RWPE2 (cell line): ENCODE results near the gene NCOA5.

Experiments used
- ATAC-seq: fragments of 200-7000 bp; cut with Tn5 transposase; 3 replicates; pipeline ENCODE4 v1.9.1; 2021; ENCODE audit warnings: low read depth
- DNase-seq: peaks from one replicate; pipeline ENCODE4 v3.0.0-alpha.2; 2020; ENCODE audit warnings: low spot score
- H3K27ac ChIP-seq: fragments of 450-650 bp; 2 replicates; pipeline ENCODE4 v1.5.1; 2017; ENCODE audit warnings: mild to moderate bottlenecking; ENCODE audit not compliant: poor library complexity, severe bottlenecking
- H3K27me3 ChIP-seq: fragments of 250-450 bp; sonication (Bioruptor Pico); 2 replicates; pipeline ENCODE4 v1.5.1; 2021; ENCODE audit warnings: mild to moderate bottlenecking, moderate library complexity; ENCODE audit not compliant: insufficient read depth, poor library complexity, severe bottlenecking
- H3K36me3 ChIP-seq: fragments of 250-450 bp; sonication (Bioruptor Pico); 2 replicates; pipeline ENCODE4 v1.5.1; 2020; ENCODE audit warnings: low read depth, mild to moderate bottlenecking, moderate library complexity
- H3K4me1 ChIP-seq: fragments of 250-450 bp; sonication (Bioruptor Pico); 2 replicates; pipeline ENCODE4 v1.5.1; 2021; ENCODE audit warnings: mild to moderate bottlenecking, moderate library complexity; ENCODE audit not compliant: insufficient read depth, poor library complexity, severe bottlenecking
- H3K4me3 ChIP-seq: fragments of 250-450 bp; sonication (Bioruptor Pico); 2 replicates; pipeline ENCODE4 v1.5.1; 2021; ENCODE audit warnings: mild to moderate bottlenecking, moderate library complexity; ENCODE audit not compliant: severe bottlenecking
- H3K9me3 ChIP-seq: fragments of 250-450 bp; sonication (Bioruptor Pico); 2 replicates; pipeline ENCODE4 v1.5.1; 2021; ENCODE audit warnings: mild to moderate bottlenecking, moderate library complexity; ENCODE audit not compliant: severe bottlenecking
- TF ChIP-seq, protein P1 (sequence below): fragments of 450-650 bp; IDR thresholded peaks from one replicate; pipeline ENCODE4 v1.5.1; 2017; ENCODE audit warnings: mild to moderate bottlenecking, moderate library complexity; ENCODE audit not compliant: poor library complexity, severe bottlenecking

The NCOA5 gene

DNA sequence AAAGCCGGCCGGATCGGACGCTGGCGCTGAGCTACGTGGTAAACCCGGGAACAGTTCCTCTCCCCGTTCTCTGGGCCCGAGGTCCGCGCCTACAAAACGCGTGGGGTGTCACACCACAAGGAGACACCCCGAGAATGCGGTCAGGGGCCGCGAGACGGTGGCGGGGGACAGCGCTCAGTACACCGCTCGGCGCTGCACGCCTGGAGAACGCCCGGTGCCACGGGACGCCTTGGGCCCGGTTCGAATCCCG lies 670 bp downstream of the NCOA5 start:
- Histone ChIP-seq H3K4me1 (peaks cover 41% of the 10 kb centered on the region), H3K4me3 (peak overlapping the region; percentile 67), H3K27me3 (no peaks in the 10 kb centered on the region), H3K36me3 (peaks cover 16% of the 10 kb centered on the region), H3K27ac (peak overlapping the region; percentile 59), H3K9me3 (no peaks in the 10 kb centered on the region)
- TF ChIP-seq, protein P1, sequence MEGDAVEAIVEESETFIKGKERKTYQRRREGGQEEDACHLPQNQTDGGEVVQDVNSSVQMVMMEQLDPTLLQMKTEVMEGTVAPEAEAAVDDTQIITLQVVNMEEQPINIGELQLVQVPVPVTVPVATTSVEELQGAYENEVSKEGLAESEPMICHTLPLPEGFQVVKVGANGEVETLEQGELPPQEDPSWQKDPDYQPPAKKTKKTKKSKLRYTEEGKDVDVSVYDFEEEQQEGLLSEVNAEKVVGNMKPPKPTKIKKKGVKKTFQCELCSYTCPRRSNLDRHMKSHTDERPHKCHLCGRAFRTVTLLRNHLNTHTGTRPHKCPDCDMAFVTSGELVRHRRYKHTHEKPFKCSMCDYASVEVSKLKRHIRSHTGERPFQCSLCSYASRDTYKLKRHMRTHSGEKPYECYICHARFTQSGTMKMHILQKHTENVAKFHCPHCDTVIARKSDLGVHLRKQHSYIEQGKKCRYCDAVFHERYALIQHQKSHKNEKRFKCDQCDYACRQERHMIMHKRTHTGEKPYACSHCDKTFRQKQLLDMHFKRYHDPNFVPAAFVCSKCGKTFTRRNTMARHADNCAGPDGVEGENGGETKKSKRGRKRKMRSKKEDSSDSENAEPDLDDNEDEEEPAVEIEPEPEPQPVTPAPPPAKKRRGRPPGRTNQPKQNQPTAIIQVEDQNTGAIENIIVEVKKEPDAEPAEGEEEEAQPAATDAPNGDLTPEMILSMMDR: no peak
- ATAC-seq: peak; percentile 22
- DNase-seq: peak; percentile 86

DNA sequence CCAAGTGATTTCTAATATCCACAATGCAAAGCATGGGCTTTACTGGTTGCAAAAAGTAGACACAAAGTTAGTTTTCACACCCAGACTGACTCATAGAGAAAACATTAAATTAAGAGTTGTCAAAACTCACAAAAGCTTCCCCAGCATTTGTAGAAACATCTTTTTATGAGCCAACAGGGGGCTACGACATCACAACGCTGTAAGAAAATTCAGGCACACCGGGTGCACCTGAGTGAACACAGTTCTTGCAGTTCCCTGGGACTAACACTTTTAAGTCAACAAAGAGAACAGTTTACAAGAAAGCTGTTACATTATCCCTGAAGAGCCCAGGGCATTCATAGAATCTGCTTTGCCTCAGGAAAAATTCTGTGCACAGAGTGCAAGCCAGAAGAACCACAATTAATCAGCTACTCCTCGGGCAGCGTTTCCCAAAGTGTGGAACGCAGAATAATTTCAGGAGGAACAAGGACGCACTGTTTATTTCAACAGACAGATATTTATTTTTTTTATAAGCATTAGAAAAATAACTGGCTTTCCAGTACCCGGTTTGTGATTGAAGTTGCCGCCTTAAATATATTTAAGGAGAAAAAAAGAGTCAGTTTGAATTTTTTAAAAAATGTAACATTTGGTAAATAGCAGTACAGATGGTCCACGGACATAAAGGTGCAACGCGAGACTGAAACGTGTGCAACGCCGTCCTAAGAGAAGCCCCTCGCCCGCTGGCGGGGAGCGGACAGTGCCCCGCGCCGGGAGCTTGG lies 1.2 kb downstream of the NCOA5 start:
- ATAC-seq (peak; percentile 8), DNase-seq (no peak)
- H3K4me3 ChIP-seq: peak overlapping the region; percentile 67
- peaks cover 21% of the 10 kb centered on the region for H3K36me3 ChIP-seq
- H3K9me3 ChIP-seq: no peaks in the 10 kb centered on the region
- TF ChIP-seq, protein P1: no peak
- peaks cover 41% of the 10 kb centered on the region for H3K4me1 ChIP-seq
- no peaks in the 10 kb centered on the region for H3K27me3 ChIP-seq
- peak overlapping the region; percentile 59 for H3K27ac ChIP-seq

DNA sequence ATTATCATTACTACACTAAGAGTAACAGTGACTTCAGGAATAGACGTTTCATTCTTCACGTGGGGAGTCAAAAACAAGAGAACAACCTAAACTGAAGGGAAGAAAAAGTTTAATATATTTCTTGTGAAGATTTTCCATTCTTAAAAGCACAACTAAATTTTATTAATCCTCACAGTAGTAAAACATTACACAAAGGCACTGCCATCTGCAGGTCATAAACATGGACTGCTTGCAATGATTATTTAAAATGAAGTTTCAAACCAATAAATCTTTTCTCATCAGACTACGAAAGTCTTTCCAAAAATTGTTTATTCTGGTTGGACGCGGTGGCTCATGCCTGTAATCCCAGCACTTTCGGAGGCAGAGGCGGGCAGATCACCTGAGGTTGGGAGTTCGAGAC lies 2.6 kb downstream of the NCOA5 start:
- DNase-seq (no peak), ATAC-seq (no peak)
- Histone ChIP-seq H3K4me1 (peaks cover 41% of the 10 kb centered on the region), H3K36me3 (peaks cover 26% of the 10 kb centered on the region), H3K9me3 (no peaks in the 10 kb centered on the region), H3K27ac (no peak overlapping the region), H3K4me3 (no peak overlapping the region), H3K27me3 (no peaks in the 10 kb centered on the region)
- TF ChIP-seq, protein P1: peak; percentile 92

DNA sequence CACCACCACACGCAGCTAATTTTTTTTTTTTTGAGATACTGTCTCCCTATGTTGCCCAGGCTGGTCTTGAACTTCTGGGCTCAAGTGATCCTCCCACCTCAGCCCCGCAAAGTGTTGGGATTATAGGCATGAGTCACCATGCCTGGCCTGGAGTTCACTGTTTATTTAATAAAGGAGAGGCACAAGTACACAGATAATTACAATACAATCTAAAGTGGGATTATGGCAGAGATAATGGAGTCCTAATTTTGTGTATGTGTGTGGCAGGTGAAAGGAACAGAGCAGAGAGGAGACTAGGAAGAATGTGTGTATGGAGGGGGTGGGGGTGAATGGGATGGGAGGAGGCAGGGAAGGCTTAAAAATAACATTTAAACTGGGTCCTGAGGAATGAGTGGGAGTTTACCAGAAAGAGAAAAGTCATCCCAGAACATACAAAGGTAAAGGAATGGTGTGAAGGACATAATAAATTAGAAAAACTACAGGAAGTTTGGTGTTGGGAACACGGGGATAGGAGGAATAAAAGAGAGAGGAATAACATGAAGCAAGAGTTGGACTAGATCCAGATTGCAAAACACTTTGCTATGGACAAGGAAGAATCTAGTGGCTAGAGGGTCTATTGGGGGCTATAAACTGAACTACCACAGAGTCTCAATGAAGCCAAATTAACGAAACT lies 4.4 kb downstream of the NCOA5 start:
- H3K4me1 ChIP-seq: peaks cover 37% of the 10 kb centered on the region
- no peaks in the 10 kb centered on the region for H3K27me3 ChIP-seq
- peak overlapping the region; percentile 1 for H3K27ac ChIP-seq
- H3K36me3 ChIP-seq: peaks cover 44% of the 10 kb centered on the region
- H3K9me3 ChIP-seq: no peaks in the 10 kb centered on the region
- no peak for DNase-seq
- ATAC-seq: peak; percentile 13; the same call in 1 of the 3 replicates
- H3K4me3 ChIP-seq: no peak overlapping the region
- TF ChIP-seq, protein P1: no peak

DNA sequence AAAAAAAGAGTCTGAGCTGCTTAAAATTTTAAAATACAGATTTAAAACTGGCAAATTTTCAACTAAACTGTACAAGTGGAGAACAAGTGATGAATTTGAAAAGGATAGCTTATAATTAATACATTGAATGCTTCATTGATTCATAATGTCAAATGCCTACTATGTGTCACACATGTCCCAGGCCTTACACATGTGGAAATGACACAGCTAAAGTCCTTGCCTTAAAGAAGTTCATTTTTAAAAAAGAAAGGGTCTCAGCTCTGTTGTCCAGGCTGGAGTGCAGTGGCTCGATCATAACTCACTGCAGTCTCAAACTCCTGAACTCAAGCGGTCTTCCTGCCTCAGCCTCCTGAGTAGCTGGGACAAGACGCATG lies 5.0 kb downstream of the NCOA5 start:
- ATAC-seq (no peak), DNase-seq (no peak)
- no peaks in the 10 kb centered on the region for H3K9me3 ChIP-seq
- peaks cover 49% of the 10 kb centered on the region for H3K36me3 ChIP-seq
- H3K4me3 ChIP-seq: no peak overlapping the region
- TF ChIP-seq, protein P1: no peak
- H3K27ac ChIP-seq: peak overlapping the region; percentile 1
- H3K27me3 ChIP-seq: no peaks in the 10 kb centered on the region
- H3K4me1 ChIP-seq: peaks cover 37% of the 10 kb centered on the region
